Endothelial cell of umbilical vein (primary cell): ENCODE data around the gene PEX10. TPM values are rescaled to one million over a fixed set of nuclear protein-coding genes. Genes with fewer than 3 reads are reported as not detected.

Experiments used
- BruUV-seq: library from RNA; stranded (reverse); fragments of 400-500 nt; replicated peaks from 2 replicates; lab custom pipeline; 2021; lab: Mats Ljungman, UMichigan
- CTCF ChIA-PET: fragments of 300-600, 350-600 bp; sonication (Branson Sonifier 250); formaldehyde crosslinking; loops from one replicate; lab custom pipeline; 2021; ENCODE audit warnings: antibody characterized with exemption, inconsistent platforms; lab: Charles Lee
- POLR2A ChIA-PET: fragments of 300-600, 350-600 bp; sonication (Branson Sonifier 250); formaldehyde crosslinking; loops from one replicate; lab custom pipeline; 2021; ENCODE audit warnings: antibody characterized with exemption, inconsistent platforms; lab: Charles Lee
- DNase-seq: peaks from one replicate; pipeline ENCODE4 v3.0.0-alpha.2; 2011; ENCODE audit warnings: low read depth, low spot score
- FAIRE-seq: peaks from 2 replicates; lab custom pipeline; 2011; peaks lifted over from hg19 to GRCh38; lab: Jason Lieb, UNC
- H2AFZ ChIP-seq: 2 replicates; pipeline ENCODE4 v1.6.0; 2012; ENCODE audit warnings: low read depth, low read length, control low read depth, inconsistent platforms
- H3K27ac ChIP-seq: 2 replicates; pipeline ENCODE4 v1.5.1; 2011; ENCODE audit warnings: low read depth, mild to moderate bottlenecking, control low read depth, low read length, moderate library complexity; ENCODE audit not compliant: insufficient read depth
- H3K27me3 ChIP-seq, 2 experiments: 2 replicates each; pipeline versions ENCODE4 v1.6.0 to v1.6.1; 2011; ENCODE audit warnings: low read length in 2 of 2, mixed read lengths in 1 of 2; ENCODE audit not compliant: control insufficient read depth in 2 of 2, insufficient read depth in 2 of 2
- H3K36me3 ChIP-seq, 2 experiments: 2 replicates in 1 of 2; 3 replicates in 1 of 2; pipeline ENCODE4 v1.5.1; 2011; ENCODE audit warnings: low read length in 2 of 2, mild to moderate bottlenecking in 1 of 2, moderate library complexity in 1 of 2; ENCODE audit not compliant: control insufficient read depth in 2 of 2, insufficient read depth in 2 of 2; ENCODE audit errors: extremely low read depth in 1 of 2
- H3K4me1 ChIP-seq: 3 replicates; pipeline ENCODE4 v1.5.1; 2011; ENCODE audit warnings: mild to moderate bottlenecking, low read length; ENCODE audit not compliant: control insufficient read depth, insufficient read depth; ENCODE audit errors: extremely low read depth
- H3K4me2 ChIP-seq: 2 replicates; pipeline ENCODE4 v1.6.1; 2011; ENCODE audit warnings: low read length, control low read depth, mixed read lengths; ENCODE audit not compliant: insufficient read depth
- H3K4me3 ChIP-seq, 3 experiments: fragments of 200-600 bp in 1 of 3; sonication (generic), shearing (Covaris generic) in 1 of 3; replicated peaks in 1 of 3; 2 replicates each; pipeline ENCODE4 v1.5.1; 2011 to 2016; ENCODE audit warnings: control low read depth in 3 of 3, low read length in 3 of 3, mild to moderate bottlenecking in 2 of 3, inconsistent platforms in 1 of 3, low read depth in 1 of 3, moderate library complexity in 1 of 3; ENCODE audit not compliant: insufficient read depth in 1 of 3
- H3K79me2 ChIP-seq: 2 replicates; pipeline ENCODE4 v1.6.0; 2012; ENCODE audit warnings: low read length, inconsistent platforms; ENCODE audit not compliant: control insufficient read depth, insufficient read depth
- H3K9ac ChIP-seq: replicated peaks from 2 replicates; pipeline ENCODE3; 2011; ENCODE audit warnings: low read length, control low read depth; ENCODE audit not compliant: insufficient read depth; ENCODE audit errors: extremely low read depth
- H3K9me1 ChIP-seq: replicated peaks from 3 replicates; pipeline ENCODE4 v1.6.0; 2011; ENCODE audit warnings: mild to moderate bottlenecking, low read length; ENCODE audit not compliant: control insufficient read depth, insufficient read depth; ENCODE audit errors: extremely low read depth
- H3K9me3 ChIP-seq: replicated peaks from 2 replicates; pipeline ENCODE4 v1.5.1; 2012; ENCODE audit warnings: low read length, inconsistent platforms; ENCODE audit not compliant: control insufficient read depth, insufficient read depth
- H4K20me1 ChIP-seq: replicated peaks from 2 replicates; pipeline ENCODE3; 2011; ENCODE audit warnings: mild to moderate bottlenecking, low read length; ENCODE audit not compliant: control insufficient read depth, insufficient read depth; ENCODE audit errors: extremely low read depth
- CTCF ChIP-seq, 2 donors: IDR thresholded peaks; 1 replicate in 1 of 2; 2 replicates in 1 of 2; pipeline ENCODE4 v1.5.1; 2011; ENCODE audit warnings: low read length in 2 of 2, mild to moderate bottlenecking in 2 of 2, moderate library complexity in 2 of 2, control low read depth in 1 of 2, inconsistent platforms in 1 of 2, low read depth in 1 of 2; ENCODE audit not compliant: insufficient read depth in 1 of 2; ENCODE audit errors: extremely low read depth in 1 of 2
- EZH2 ChIP-seq: IDR thresholded peaks from 2 replicates; pipeline ENCODE4 v1.6.1; 2012; ENCODE audit warnings: borderline replicate concordance, low read depth, mild to moderate bottlenecking, moderate library complexity, low read length, inconsistent platforms; ENCODE audit not compliant: severe bottlenecking
- FOS ChIP-seq: IDR thresholded peaks from 2 replicates; pipeline ENCODE4 v1.6.1; 2011; ENCODE audit warnings: mild to moderate bottlenecking, low read length, moderate library complexity, borderline replicate concordance; ENCODE audit not compliant: insufficient read depth
- GATA2 ChIP-seq: IDR thresholded peaks from 2 replicates; pipeline ENCODE4 v1.7.0; 2011; ENCODE audit warnings: low read depth, mild to moderate bottlenecking, moderate library complexity, mixed read lengths, low read length; ENCODE audit not compliant: insufficient read length, insufficient read depth
- JUN ChIP-seq: IDR thresholded peaks from 2 replicates; pipeline ENCODE4 v1.6.1; 2011; ENCODE audit warnings: borderline replicate concordance, low read depth; ENCODE audit not compliant: insufficient read length, insufficient read depth
- MAX ChIP-seq: IDR thresholded peaks from 2 replicates; pipeline ENCODE4 v1.6.1; 2011; ENCODE audit not compliant: insufficient read depth, insufficient read length
- MYC ChIP-seq: IDR thresholded peaks from one replicate; pipeline ENCODE4 v1.6.1; 2011; ENCODE audit warnings: mild to moderate bottlenecking, low read depth, low read length
- POLR2A ChIP-seq: IDR thresholded peaks from 2 replicates; pipeline ENCODE4 v1.6.1; 2012; ENCODE audit warnings: low read depth, mild to moderate bottlenecking, control low read depth, low read length
- POLR2AphosphoS5 ChIP-seq: IDR thresholded peaks from 2 replicates; pipeline ENCODE4 v1.6.1; 2012; ENCODE audit warnings: low read depth, mild to moderate bottlenecking, control low read depth, low read length, moderate library complexity; ENCODE audit not compliant: insufficient read depth
- dilution Hi-C: fragments of 300-500 bp; cut with MboI; formaldehyde crosslinking; loops from one replicate; pipeline ENCODE4 v1.15.0; 2019; ENCODE audit warnings: low sequenced_read_pairs; ENCODE audit not compliant: extremely low pct_ligation_motif_present
- intact Hi-C: fragments of 100-400 bp; cut with micrococcal nuclease; formaldehyde crosslinking; loops from one replicate; pipeline ENCODE4 v1.10.0; 2022
- polyA plus RNA-seq, 4 experiments: library from polyadenylated mRNA; depleted of rRNA in 3 of 4; stranded (reverse) in 3 of 4; unstranded in 1 of 4; fragments of >200 nt; gene quantifications; 2 replicates each; pipeline versions ENCODE4 v1.2.1 to v1.2.3, GENCODE V29; 2011 to 2012; ENCODE audit warnings: missing spikeins in 1 of 4
- total RNA-seq: library from RNA; stranded (reverse); gene quantifications from 2 replicates; pipeline ENCODE4 v1.2.3, GENCODE V29; 2021

The PEX10 gene
- total and polyA plus RNA-seq, 2 donors (not counting 3 experiments of a cell fraction or from before 2014, with no cell fraction given) = 25.1 to 26.7 TPM

- BruUV-seq = no TSS peak
- POLR2A ChIA-PET = no interaction called here
- CTCF ChIA-PET = no interaction called here
- TF ChIP-seq GATA2 = no peak
- TF ChIP-seq POLR2A = no peak
- TF ChIP-seq EZH2 = no peak
- no peak for TF ChIP-seq FOS
- TF ChIP-seq POLR2AphosphoS5 = no peak
- TF ChIP-seq JUN = no peak
- Histone ChIP-seq H3K79me2 (no peaks in the 10 kb centered on the region), H3K27me3 (no peaks in the 10 kb centered on the region), H2AFZ (no peak overlapping the region), H3K9ac (no peak overlapping the region), H3K27ac (no peak overlapping the region), H4K20me1 (no peaks in the 10 kb centered on the region), H3K36me3 (no peaks in the 10 kb centered on the region), H3K4me1 (no peaks in the 10 kb centered on the region), H3K4me3 (no peak overlapping the region), H3K9me1 (no peaks in the 10 kb centered on the region), H3K9me3 (no peaks in the 10 kb centered on the region), H3K4me2 (no peak overlapping the region)
- dilution Hi-C loops = no loop called here
- FAIRE-seq (no peak), DNase-seq (no peak)
- intact Hi-C loops = no loop called here
Measured at GRCh38 chr1:2425892-2426291, 13.5 kb upstream of the PEX10 start.

GRCh38 chr1:2422523-2422922 lies 10.2 kb upstream of the PEX10 start:
- FAIRE-seq (no peak), DNase-seq (no peak)
- H3K9ac ChIP-seq = no peak overlapping the region
- dilution Hi-C loops (no loop called here), intact Hi-C loops (no loop called here)
- TF ChIP-seq CTCF (IDR thresholded peaks at IDR 0.05; ENCODE audit: extremely low read depth in 1 of 2, insufficient read depth in 1 of 2, low read depth in 1 of 2, low read length in 2 of 2) (no peak), GATA2 (no peak), MYC (no peak), MAX (no peak), EZH2 (no peak)
- POLR2A ChIA-PET = no interaction called here
- no peak overlapping the region for H3K4me3 ChIP-seq
- no peaks in the 10 kb centered on the region for H3K36me3 ChIP-seq
- H3K27me3 ChIP-seq = no peaks in the 10 kb centered on the region
- no peaks in the 10 kb centered on the region for H3K9me1 ChIP-seq
- no peak overlapping the region for H3K27ac ChIP-seq
- BruUV-seq = no TSS peak
- CTCF ChIA-PET = interaction anchor here (0.9 kb wide), 1 partner anchor 8 kb away, joined by 6 read pairs; no protein-coding TSS in a partner anchor
- H3K4me1 ChIP-seq = no peaks in the 10 kb centered on the region
- no peaks in the 10 kb centered on the region for H3K79me2 ChIP-seq
- no peak overlapping the region for H3K4me2 ChIP-seq
- H3K9me3 ChIP-seq = no peaks in the 10 kb centered on the region
- H2AFZ ChIP-seq = no peak overlapping the region
- H4K20me1 ChIP-seq = no peaks in the 10 kb centered on the region
